A172 (cell line): ENCODE data around the gene CD6. TPM values are rescaled to one million over a fixed set of nuclear protein-coding genes. Genes with fewer than 3 reads are reported as not detected.

ENCODE experiments used
- DNase-seq: peaks from one replicate; pipeline ENCODE4 v3.0.0-alpha.2; 2015; ENCODE audit warnings: low spot score
- total RNA-seq: library from RNA; depleted of rRNA; stranded (reverse); fragments of >200 nt; shearing (Covaris generic); gene quantifications from 2 replicates; pipeline ENCODE4 v1.2.3, GENCODE V29; 2014

CD6 gene
- total RNA-seq, 1 experiment from 2014 or later = not detected

DNA sequence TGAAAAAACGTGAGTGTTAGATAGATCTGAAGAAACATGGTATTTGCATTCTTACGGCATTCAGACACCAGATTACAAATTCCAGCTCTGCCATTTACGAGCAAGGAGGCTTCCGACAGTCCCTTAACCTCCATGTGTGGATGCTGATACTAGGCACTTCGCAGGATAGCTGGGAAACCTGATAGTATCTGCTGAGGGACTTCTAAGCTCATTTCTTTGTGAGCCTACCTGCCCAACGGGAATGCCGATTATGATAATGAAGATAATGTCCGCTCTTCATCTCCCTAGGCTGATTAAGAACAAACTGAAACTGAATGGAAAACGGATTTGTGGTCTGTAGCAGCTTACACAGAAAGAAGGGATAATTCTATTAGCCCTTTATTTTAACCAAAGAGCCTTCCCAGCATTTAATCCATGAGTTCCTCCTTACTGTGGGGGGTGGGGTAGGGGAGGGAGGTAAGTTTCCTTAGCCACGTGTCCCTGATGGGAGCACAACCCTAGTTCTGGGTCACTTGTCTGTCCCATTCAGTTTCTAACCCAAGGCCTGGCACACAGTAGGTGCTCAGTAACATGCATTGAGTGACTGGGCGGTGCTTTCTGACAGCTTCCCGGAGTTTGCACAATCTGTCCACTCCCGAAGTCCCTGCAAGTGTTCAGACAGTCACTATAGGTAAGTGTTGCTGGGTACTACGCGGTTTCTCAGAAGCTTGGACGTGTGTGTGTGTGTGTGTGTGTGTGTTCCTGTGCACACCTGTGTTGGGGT is 39.2 kb downstream of the CD6 start:
- no peak for DNase-seq

DNA sequence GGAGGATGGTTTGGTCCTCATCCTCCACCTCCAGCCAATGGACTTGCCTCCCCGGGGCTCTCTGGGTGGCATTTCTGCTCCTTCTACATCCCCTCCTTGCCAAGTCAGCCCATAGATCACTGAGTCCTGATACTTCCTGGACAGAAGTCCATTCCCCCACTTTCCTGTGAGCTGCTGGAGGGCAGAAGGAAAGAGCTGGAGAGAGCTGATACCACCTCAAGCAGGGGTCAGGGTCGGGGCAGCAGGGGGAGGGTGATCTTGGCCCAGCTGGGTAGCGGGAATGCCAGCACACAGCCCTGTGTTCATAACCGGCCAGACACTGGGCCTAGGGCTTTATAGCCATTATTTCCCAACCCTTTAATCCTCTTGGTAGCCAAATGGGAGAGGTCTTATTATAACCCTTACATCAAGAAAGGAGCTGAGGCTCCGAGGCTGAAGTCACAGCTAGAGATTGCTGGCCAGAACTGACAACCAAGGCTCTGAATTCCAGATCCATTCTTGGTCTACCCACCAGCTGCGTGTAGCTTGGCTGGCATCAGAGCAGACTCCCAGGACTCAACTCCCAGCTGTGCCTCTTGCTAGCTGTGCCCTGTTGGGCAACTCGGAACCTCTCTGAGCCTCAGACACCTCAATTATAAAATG is 39.9 kb downstream of the CD6 start:
- no peak for DNase-seq

DNA sequence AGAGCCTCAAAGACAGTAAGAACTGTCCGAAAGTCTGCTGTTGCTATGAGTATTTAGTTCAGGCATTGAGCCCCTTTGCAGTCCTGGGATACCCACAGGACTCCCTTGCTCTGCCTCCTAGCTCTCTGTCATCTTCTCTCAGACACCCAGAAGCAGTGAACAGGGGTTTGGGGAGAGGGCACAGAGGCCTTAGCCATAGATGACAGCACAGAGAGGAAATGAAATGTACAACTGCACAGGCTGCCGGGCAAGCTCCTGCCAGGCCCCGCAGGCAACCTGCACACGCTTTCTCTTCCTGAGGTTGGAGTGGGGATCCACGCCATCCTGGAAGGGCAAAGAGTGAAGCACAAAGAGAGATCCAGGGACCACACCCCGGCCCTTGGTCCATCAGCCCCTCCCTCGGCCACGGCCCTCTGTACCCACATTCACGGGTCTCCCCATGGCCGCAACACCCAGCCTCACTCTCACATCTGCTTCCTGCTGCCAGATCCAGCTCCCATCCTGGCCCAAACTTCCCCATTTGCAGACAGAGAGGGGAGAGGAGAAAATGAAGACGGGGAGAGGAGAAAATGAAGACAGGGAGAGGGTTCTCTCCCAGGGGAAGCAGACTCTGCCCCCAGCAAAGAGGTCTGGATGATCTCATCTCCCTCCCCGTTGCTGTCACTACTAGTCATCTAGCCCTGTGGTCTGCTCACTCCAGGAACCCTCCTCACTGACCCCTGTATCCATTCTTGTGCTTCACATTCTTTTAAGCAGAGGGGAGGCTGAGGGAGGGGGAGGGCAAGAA is 40.7 kb downstream of the CD6 start:
- DNase-seq = peak; percentile 66

DNA sequence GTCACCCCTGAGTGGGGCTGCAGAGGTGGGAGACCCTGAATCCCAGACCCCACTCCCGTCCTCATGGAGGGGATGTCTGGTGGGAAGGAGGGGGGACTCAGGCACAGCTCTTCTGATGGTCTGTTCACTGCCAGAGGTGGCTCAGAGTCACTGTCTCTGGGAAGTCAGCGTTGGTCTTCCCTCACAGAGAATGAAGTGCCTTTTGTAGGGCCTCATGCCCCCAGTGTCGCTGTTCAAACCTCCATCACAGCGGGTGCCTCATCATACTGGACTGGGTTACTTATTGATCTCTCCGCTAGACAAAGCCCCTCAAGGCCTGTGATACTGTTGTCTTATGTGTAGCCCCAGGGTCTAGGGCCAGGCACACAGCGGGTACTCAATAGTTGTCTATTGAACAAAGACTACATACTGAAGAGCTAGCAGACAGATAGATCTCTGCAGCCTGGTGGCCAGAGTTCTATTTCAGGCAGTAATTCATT is 41.3 kb downstream of the CD6 start:
- DNase-seq = no peak

DNA sequence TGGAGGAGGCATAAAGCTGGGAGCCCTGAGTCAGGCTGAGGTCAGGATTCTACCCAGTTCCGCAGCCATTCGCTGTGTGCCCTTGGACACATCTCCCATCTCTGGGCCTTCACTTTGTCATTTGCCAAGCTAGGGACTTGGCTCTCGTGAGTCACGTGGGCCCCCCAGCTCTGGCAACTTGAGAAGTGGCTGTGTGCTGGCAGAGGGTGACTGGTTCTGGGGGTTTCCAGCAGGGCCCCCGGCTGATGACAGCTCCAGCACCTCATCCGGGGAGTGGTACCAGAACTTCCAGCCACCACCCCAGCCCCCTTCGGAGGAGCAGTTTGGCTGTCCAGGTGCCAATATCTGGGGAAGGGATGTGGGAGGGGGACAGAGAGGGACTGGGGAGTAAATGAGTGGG is 46.6 kb downstream of the CD6 start:
- DNase-seq = no peak

DNA sequence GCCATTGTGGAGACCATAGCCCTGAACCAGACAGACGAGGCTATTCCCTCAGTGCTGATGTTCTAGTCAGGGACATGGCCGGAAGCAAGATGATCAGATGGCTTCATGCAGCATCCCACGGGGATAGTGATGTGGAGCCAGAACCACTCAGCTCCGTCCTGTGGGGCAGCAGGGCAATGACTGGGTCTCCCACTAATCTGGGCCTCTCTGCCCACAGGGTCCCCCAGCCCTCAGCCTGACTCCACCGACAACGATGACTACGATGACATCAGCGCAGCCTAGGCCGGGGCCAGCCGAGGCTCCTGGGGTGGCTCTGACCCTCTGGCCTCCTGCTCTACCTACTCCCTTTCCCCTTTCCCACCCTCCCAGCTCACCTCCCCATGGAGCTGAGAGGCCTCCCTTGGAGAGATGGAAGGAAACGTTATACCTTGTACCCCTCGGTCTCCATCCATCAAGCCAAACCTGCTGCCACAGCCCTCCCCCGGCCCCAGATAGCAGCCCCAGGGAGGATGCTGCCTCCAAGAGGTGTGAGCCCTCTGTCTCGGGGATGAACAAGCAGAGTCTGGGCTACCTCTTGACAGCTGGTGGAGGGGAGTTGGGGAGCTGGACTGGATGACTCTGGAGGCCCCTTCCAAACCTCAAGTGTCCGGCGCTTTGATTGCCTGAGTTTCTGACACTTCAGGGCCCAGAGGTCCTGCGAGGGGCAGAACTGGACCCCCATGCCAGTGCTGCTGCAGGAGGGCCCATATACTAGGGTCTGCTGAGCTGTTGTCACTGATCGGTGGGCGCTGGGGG is 47.8 kb downstream of the CD6 start:
- no peak for DNase-seq

DNA sequence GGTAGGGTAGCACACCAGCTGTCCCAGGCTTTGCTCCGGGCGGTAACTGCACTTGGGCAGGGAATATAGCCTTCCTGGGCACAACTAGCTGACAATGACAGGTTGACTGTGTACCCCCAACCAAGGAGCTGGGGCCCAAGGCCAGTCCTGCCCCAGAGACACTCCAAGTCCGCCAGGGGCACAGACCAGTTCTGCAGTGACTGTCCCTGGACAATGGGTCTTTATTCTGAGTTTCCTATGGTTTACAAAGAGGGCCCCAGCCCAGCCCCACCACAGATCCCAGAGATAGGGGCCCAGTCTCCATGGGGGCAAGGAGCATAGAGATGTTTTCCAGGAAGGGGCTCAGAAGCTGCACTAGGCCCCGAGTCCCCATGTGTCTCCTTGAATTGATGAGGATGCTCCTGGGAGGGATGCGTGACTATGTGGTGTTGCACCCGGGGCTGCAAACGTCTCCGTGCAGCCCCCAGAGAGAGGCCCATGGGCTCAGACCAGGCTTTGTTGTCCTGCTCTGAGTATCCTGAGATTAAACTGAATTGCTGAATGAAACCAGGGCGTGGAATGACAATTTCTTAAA is 48.4 kb downstream of the CD6 start:
- DNase-seq = no peak

DNA sequence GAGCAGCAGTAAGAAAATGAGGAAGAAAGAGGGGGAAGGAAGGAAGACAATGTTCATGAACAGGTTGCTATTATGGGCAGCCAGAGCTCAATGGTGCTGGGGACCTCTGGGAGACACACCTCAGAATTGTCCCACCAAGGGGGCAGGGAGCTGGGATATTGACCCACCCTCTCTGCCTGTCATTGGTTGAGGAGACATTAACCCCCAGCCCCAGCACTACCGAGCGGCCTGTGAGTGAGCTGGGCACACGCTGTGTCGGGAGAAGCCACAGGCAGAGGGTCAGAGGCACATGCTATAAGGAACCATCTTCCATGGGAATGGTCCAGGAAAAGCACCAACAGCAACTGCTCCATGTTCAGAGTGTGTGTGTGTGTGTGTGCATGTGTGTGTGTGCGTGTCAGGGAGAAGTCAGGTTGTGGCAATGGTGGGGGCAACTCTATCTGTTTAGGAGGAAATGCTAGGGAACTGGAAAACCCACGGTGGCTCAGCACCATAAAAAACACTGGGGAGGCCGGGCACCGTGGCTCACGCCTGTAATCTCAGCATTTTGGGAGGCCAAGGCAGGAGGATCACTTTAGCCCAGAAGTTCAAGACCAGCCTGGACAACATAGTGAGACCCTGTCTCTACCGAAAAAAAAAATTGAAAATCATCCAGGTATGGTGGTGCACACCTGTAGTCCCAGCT is 49.2 kb downstream of the CD6 start:
- no peak for DNase-seq

DNA sequence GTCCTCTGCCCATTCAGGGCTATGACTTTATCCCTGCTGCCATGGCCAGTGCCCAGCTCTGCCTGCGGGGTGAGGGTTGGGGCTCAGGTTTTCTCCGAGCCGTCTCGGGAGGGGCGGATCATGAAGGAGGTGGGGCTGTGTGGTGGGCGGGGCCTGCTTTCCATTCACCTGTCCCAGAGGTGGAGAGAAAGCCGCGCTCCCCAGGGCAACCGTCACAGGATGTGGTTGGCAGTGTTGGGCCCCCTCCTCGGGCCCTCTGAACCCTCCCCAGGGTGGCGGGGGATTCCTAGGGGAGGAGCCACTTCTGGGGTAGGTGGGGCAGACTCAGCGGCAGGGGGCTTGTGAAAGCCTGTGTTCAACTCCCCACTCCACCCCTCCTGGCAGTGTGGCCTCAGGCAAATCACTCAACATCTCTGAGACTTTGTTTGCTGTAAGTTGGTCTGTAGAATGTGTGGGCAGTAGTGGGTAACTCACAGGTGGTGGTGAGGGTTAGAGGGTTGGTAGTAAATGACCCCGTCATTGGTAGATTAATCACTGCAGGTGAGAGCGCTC is 50.3 kb downstream of the CD6 start:
- no peak for DNase-seq

DNA sequence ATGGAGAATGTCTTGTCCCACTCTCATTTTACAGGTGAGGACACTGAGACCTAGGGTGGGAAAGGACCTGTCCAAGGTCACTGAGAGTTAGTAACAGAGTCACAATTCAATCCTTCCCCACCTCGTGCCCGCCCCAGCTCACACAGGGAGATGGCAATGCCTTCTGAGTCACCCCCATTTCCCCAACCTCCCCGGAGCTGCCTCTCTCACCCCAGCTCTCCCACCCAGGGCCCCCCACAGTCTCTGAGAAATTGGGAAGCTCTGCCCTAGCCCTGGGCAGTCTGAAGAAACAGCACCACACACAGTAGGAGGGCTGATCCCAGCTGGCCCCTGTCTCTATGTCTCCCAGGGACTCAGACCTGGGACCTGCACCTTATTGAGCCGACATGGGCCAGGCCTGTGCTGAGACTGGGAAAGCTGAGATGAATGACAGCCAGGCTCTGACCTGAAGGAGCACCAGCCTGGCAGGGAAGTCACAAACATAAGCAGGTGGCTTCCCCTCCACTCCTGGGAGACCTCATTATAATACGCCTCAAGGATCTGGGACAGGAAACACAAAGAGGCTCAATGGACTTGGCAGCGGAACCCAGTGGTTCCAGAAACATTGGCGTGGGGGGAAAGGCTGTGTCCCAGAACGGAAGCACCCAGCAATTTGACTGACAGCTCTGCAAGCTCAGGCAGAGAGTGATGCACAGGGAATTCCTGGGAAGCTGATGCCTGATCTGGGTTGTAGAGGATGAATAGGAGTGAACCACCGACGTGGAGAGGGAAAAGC is 51.0 kb downstream of the CD6 start:
- DNase-seq = no peak

DNA sequence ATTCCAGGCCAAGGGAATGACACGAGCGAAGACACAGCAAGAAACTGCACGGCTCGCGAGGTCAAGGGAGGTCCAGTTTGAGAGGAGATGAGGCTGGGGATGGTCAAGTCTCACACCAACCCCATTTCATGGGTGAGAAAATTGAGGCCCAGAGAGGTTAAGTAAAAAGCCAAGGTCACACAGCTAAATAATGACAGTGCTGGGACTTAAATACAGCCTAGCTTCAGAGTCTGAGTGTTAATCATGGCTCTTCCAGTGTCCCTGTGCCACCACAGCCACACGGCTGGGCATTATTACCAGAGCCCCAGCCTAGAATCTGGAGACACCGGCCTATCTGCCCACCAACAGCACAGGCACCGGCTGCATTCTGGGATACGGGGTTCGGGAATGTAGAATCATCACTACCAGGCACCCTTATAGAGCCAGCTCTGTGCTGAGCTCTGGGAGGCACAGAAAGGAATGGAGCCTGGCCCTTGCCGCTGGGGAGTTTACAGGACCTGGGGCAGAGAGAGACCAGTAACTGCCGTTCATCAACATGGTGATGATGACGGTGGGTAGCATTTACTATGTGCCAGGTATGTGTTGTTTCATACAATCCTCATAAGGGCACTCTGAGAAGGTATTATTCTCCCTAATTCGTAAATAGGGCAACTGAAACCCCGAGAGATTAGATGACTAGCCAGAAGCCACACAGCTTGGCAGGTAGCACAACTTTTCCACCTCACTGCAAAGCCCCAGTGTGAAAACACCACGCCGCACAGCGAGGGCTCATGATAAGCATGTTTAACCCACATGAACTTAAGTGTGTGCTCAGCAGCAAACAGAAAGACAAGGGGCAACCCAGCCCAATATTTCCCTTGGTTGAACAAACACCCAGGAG is 51.8 kb downstream of the CD6 start:
- DNase-seq = no peak

DNA sequence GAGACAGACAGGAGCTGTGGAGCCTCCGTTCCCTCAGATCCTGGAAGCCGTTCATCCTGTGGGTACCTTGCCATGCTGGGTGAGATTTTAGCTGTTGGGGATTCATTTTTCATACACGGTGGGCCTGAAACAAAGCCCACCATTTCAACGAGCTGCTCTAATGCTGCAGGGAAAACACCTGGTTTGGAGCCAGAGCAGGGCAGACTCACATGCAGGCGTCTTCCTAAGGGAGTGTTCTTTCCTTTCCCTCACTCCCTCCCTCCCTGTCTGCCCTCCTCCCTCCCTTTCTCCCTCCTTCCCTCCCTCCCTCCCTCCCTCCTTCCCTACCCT is 52.5 kb downstream of the CD6 start:
- DNase-seq = no peak

DNA sequence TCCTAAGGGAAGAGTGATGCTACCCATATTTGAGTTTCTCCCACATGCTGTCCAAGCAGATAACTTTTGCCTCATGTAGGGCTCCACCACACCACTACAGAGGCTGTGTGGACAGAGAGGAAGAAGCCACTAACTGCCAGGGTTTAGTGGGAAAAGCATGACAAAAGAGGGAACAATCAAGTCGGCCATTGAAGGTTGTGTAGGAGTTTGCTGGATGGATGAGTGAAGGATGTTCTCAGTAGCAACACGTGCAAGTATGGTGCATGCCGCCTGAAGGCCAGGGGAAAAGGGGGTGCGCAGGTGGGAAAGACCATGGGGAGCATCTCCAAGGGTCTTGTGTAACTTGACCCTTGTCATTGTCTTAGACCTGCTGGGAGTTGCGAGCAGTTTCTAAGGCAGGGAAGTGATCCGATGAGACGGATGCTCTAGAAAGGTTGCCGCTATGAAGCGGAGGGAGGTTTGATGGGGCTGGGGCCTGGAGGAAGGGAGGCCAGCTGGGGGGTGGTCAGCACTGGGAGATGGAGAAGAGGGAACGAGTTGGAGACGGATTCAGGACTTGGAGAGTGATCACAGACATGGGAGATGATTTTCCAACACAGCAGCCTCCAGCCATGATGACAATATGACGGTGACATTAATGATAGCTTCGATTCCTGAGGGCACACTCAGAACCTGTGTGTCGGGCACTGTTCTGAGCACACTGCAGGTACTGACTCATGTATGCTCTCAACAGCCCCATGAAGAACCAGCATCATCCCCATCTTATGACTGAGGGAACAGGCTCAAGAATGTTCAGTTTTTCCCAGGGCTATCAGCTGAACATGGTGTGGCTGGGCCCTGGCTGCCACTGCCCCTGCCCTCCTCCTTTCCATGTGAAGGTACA is 53.7 kb downstream of the CD6 start:
- no peak for DNase-seq

DNA sequence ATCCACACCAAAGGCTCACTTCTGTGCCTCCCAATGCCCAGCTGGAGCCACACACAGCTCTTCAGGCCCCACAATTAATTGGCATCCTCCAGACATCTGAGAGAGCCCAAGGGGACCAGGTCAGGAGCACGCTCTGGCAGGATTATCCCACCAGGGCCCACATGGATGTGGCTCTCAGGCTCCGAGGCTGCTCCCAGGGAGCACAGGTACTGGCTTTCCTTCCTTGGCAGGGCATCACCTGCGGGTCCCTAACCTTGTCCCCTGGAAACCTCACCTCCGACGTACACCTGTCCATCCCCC is 54.3 kb downstream of the CD6 start:
- DNase-seq = no peak

DNA sequence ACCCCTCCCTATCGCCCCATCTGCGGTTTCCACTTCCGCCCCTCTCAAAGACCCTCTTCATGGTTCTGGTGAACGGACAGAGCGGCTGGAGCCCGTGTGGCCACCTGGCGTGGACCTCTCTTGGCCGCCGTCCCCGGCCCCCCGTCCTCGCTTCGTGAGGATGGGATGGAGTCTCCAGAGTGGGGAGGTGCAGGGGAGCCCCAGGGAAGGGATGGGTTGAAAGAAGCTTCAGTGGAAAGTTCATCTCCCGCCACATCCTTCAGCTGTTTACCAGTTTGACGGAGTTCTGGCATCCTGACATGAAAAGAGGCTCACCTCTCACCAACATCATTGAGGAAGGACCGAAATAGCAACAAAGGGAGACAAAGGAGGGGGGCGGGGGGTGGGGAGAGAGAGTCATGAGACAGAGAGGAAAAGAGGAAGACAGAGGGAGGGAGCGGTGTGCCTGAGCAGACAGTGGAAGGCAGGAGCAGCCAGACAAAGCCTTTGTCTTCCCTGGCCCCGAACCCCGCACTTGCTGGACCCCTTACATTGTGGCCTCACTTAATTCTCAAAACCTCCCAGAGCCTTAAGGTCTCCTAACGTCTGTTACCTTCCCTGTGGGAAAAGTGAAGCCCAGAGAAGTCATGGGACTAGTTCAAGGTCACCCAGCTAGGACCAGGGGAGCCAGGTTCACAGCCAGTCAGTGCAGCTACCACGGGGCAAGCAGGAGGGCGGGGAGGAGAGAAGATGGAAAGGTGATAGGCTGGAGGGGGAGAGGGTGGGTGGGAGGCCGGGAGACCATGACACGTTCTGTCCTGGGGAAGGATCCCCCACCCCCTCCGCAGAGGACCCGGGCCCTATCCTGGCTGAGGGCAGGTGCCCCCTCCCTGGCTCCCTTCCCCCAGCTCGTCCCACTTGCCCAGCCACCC is 54.9 kb downstream of the CD6 start:
- no peak for DNase-seq

DNA sequence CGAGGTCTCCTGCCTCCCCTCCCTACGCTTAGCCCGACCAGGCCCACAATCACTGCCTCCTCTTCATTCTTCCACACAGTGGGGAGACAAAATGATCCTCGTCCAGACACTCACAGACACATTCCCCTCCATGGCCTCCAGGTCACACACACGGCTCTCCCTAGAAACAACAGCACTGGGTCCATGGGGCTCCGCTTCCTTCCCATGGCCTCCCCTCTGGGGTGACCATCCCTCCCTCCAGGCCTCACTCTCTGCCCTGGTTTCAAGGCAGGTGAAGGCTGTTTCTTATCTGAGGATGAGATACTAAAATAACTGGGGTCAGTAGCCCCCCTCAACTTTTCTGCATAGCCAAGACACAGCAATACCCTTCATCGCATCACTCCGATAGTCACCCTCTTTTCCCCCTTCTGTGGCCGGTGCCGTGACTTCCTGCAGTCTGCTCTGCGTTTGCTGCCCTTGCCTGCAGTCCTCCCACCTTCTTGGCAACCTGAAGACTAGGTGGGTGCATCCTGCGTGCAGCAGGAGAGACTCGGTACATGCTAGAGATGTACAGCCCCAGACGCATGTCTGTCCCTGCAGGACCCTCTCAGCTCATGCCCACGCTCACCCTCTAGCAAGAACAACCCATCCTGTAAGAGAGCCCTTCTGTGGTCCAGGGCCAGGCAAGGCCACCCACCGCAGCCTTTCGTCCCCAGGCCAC is 55.8 kb downstream of the CD6 start:
- DNase-seq = no peak
